GM18499 (cell line): ENCODE measurements around the gene OR10W1.

Experiments
- ATAC-seq: cut with Tn5 transposase; IDR thresholded peaks from one replicate; pipeline ENCODE4 v1.9.1; 2021; ENCODE audit warnings: moderate number of reproducible peaks; ENCODE audit not compliant: insufficient read depth, unreplicated experiment

OR10W1 gene

GRCh38 chr11:58268142-58268541 lies at the start of gene OR10W1:
TSS of gene OR10W1 (minus strand) at chr11:58268260. CDS start at chr11:58267858, 402 bp downstream.
- no peak for ATAC-seq

- no peak for ATAC-seq
These were observed 48.1 kb upstream of the OR10W1 start for GRCh38 chr11:58316142-58316541.

- no peak for ATAC-seq
These were observed 33.5 kb upstream of the OR10W1 start for GRCh38 chr11:58301576-58301975.

- no peak for ATAC-seq
These were observed 24.0 kb upstream of the OR10W1 start for GRCh38 chr11:58292017-58292416.

- ATAC-seq = no peak
These were observed 21.2 kb upstream of the OR10W1 start for GRCh38 chr11:58289266-58289665.

GRCh38 chr11:58286249-58286648 lies 18.2 kb upstream of the OR10W1 start:
- no peak for ATAC-seq

GRCh38 chr11:58285483-58286040 lies 17.5 kb upstream of the OR10W1 start:
- ATAC-seq = no peak

- no peak for ATAC-seq
These were observed 8.1 kb upstream of the OR10W1 start for GRCh38 chr11:58276151-58276550.

GRCh38 chr11:58275002-58275401 lies 6.9 kb upstream of the OR10W1 start:
- no peak for ATAC-seq

- no peak for ATAC-seq
These were observed 8.1 kb downstream of the OR10W1 start for GRCh38 chr11:58259983-58260382.

GRCh38 chr11:58254936-58255335 lies 13.1 kb downstream of the OR10W1 start:
- no peak for ATAC-seq

GRCh38 chr11:58243954-58244353 lies 24.1 kb downstream of the OR10W1 start:
- ATAC-seq = no peak

- no peak for ATAC-seq
These were observed 40.0 kb downstream of the OR10W1 start for GRCh38 chr11:58227956-58228615.

GRCh38 chr11:58222721-58223120 lies 45.3 kb downstream of the OR10W1 start:
- no peak for ATAC-seq
